Measurements from ENCODE around the gene MFRP. TPM values are rescaled to one million over a fixed set of nuclear protein-coding genes. Genes with fewer than 3 reads are reported as not detected.

Gene MFRP
- total RNA-seq, 2 experiments from 2014 or later, result not detected

GRCh38 chr11:119338318-119338890, 8.1 kb downstream of the MFRP start:
- Mint-ChIP-seq H3K9me3 (no peaks in the 10 kb centered on the region), H3K4me3 (no peak overlapping the region), H3K27me3 (peaks cover 35% of the 10 kb centered on the region), H3K27ac (no peak overlapping the region), H3K4me1 (peaks cover 60% of the 10 kb centered on the region), H3K36me3 (ENCODE audit: low read depth) (peaks cover 21% of the 10 kb centered on the region)
- ChIA-PET CTCF (interaction anchor here (0.5 to 6.7 kb wide), 44 partner anchors 9 to 1134 kb away, joined by 3 to 136 read pairs (median 4); partner anchors contain the start of genes CBL, NLRX1, USP2 and VPS11), POLR2A (interaction anchor here (0.8 to 2.5 kb wide), 9 partner anchors 12 to 272 kb away, joined by 3 to 17 read pairs (median 4); partner anchors contain the start of genes HMBS and NLRX1)
- DNase-seq, result peak; percentile 77

- ChIA-PET POLR2A (interaction anchor here (0.8 to 2.5 kb wide), 10 partner anchors 13 to 271 kb away, joined by 3 to 17 read pairs (median 4); partner anchors contain the start of genes HMBS and NLRX1), CTCF (interaction anchor here (0.5 to 6.7 kb wide), 44 partner anchors 8 to 1133 kb away, joined by 3 to 136 read pairs (median 4); partner anchors contain the start of genes CBL, NLRX1, USP2 and VPS11)
- no peak overlapping the region for H3K27ac Mint-ChIP-seq
- peaks cover 21% of the 10 kb centered on the region for H3K36me3 Mint-ChIP-seq (ENCODE audit: low read depth)
- H3K27me3 Mint-ChIP-seq, result peaks cover 31% of the 10 kb centered on the region
- H3K9me3 Mint-ChIP-seq, result no peaks in the 10 kb centered on the region
- H3K4me1 Mint-ChIP-seq, result peaks cover 66% of the 10 kb centered on the region
- DNase-seq, result no peak
- peak overlapping the region; percentile 21 for H3K4me3 Mint-ChIP-seq
These were observed 8.8 kb downstream of the MFRP start for GRCh38 chr11:119337581-119338317.

- Mint-ChIP-seq H3K4me1 (peaks cover 68% of the 10 kb centered on the region), H3K4me3 (peak overlapping the region; percentile 61), H3K27ac (peak overlapping the region; percentile 44), H3K36me3 (ENCODE audit: low read depth) (peaks cover 21% of the 10 kb centered on the region), H3K9me3 (no peaks in the 10 kb centered on the region), H3K27me3 (peaks cover 23% of the 10 kb centered on the region)
- ChIA-PET POLR2A (interaction anchor here (1.2 to 2.5 kb wide), 4 partner anchors 14 to 241 kb away, joined by 3 to 17 read pairs (median 5); partner anchors contain the start of gene NLRX1), CTCF (interaction anchor here (0.6 to 6.7 kb wide), 8 partner anchors 11 to 168 kb away, joined by 3 to 136 read pairs (median 16); partner anchors contain the start of genes CBL and NLRX1)
- no peak for DNase-seq
These were observed 9.6 kb downstream of the MFRP start for GRCh38 chr11:119336744-119337469.

GRCh38 chr11:119335655-119336543, 10.6 kb downstream of the MFRP start:
- Mint-ChIP-seq H3K4me3 (peak overlapping the region; percentile 100), H3K27me3 (peaks cover 15% of the 10 kb centered on the region), H3K9me3 (no peaks in the 10 kb centered on the region), H3K4me1 (peaks cover 64% of the 10 kb centered on the region), H3K27ac (peak overlapping the region; percentile 94), H3K36me3 (ENCODE audit: low read depth) (peaks cover 21% of the 10 kb centered on the region)
- ChIA-PET POLR2A (interaction anchor here (2.1 kb wide), 2 partner anchors 14 to 167 kb away, joined by 8 to 13 read pairs; partner anchors contain the start of gene NLRX1), CTCF (interaction anchor here (2.2 to 6.7 kb wide), 2 partner anchors 12 to 20 kb away, joined by 10 to 136 read pairs; no protein-coding TSS in a partner anchor)
- no peak for DNase-seq

GRCh38 chr11:119335091-119335654, 11.3 kb downstream of the MFRP start:
- peaks cover 21% of the 10 kb centered on the region for H3K36me3 Mint-ChIP-seq (ENCODE audit: low read depth)
- CTCF ChIA-PET, result interaction anchor here (1.1 to 6.7 kb wide), 5 partner anchors 12 to 46 kb away, joined by 4 to 136 read pairs (median 10); partner anchors contain the start of gene USP2
- peaks cover 62% of the 10 kb centered on the region for H3K4me1 Mint-ChIP-seq
- POLR2A ChIA-PET, result interaction anchor here (0.9 to 2.1 kb wide), 5 partner anchors 13 to 268 kb away, joined by 3 to 13 read pairs (median 6); partner anchors contain the start of genes CBL, NLRX1 and VPS11
- no peak for DNase-seq
- H3K9me3 Mint-ChIP-seq, result no peaks in the 10 kb centered on the region
- peaks cover 17% of the 10 kb centered on the region for H3K27me3 Mint-ChIP-seq
- H3K4me3 Mint-ChIP-seq, result peak overlapping the region; percentile 100
- H3K27ac Mint-ChIP-seq, result peak overlapping the region; percentile 94

- H3K27me3 Mint-ChIP-seq, result peaks cover 19% of the 10 kb centered on the region
- POLR2A ChIA-PET, result interaction anchor here (0.6 to 2.1 kb wide), 12 partner anchors 9 to 267 kb away, joined by 3 to 13 read pairs (median 4); partner anchors contain the start of genes C2CD2L, CBL, NLRX1 and VPS11
- H3K4me3 Mint-ChIP-seq, result peak within 1 kb of the TSS; percentile 100
- no peaks in the 10 kb centered on the region for H3K9me3 Mint-ChIP-seq
- CTCF ChIA-PET, result interaction anchor here (1.1 to 2.2 kb wide), 4 partner anchors 11 to 47 kb away, joined by 4 to 14 read pairs (median 9); partner anchors contain the start of gene USP2
- peaks cover 20% of the 10 kb centered on the region for H3K36me3 Mint-ChIP-seq (ENCODE audit: low read depth)
- H3K27ac Mint-ChIP-seq, result peak within 1 kb of the TSS; percentile 94
- H3K4me1 Mint-ChIP-seq, result peaks cover 60% of the 10 kb centered on the region
- peak; percentile 96 for DNase-seq
These were observed 12.2 kb downstream of the MFRP start, which contains the start of gene RNF26 for GRCh38 chr11:119334174-119334930. RNF26 (plus strand) TSS chr11:119334527; CDS start chr11:119335123, 596 bp downstream.

- CTCF ChIA-PET, result interaction anchor here (0.8 to 2.6 kb wide), 3 partner anchors 8 to 11 kb away, joined by 3 to 24 read pairs (median 4); no protein-coding TSS in a partner anchor
- peaks cover 15% of the 10 kb centered on the region for H3K36me3 Mint-ChIP-seq (ENCODE audit: low read depth)
- DNase-seq, result no peak
- H3K4me3 Mint-ChIP-seq, result no peak overlapping the region
- peaks cover 16% of the 10 kb centered on the region for H3K27me3 Mint-ChIP-seq
- no peaks in the 10 kb centered on the region for H3K9me3 Mint-ChIP-seq
- H3K4me1 Mint-ChIP-seq, result peaks cover 44% of the 10 kb centered on the region
- no peak overlapping the region for H3K27ac Mint-ChIP-seq
- POLR2A ChIA-PET, result interaction anchor here (1.3 kb wide), 1 partner anchor 11 kb away, joined by 7 read pairs; no protein-coding TSS in a partner anchor
These were observed 14.3 kb downstream of the MFRP start for GRCh38 chr11:119332111-119332765.

GRCh38 chr11:119330237-119330636, 16.3 kb downstream of the MFRP start:
- ChIA-PET CTCF (interaction anchor here (0.7 to 1.1 kb wide), 2 partner anchors 8 to 14 kb away, joined by 3 to 4 read pairs; no protein-coding TSS in a partner anchor), POLR2A (no interaction called here)
- Mint-ChIP-seq H3K9me3 (no peaks in the 10 kb centered on the region), H3K27me3 (peaks cover 16% of the 10 kb centered on the region), H3K27ac (no peak overlapping the region), H3K4me1 (peaks cover 24% of the 10 kb centered on the region), H3K4me3 (no peak overlapping the region), H3K36me3 (ENCODE audit: low read depth) (peaks cover 5% of the 10 kb centered on the region)
- DNase-seq, result no peak

- Mint-ChIP-seq H3K27ac (no peak overlapping the region), H3K36me3 (ENCODE audit: low read depth) (no peaks in the 10 kb centered on the region), H3K4me1 (peaks cover 16% of the 10 kb centered on the region), H3K27me3 (peaks cover 16% of the 10 kb centered on the region), H3K9me3 (no peaks in the 10 kb centered on the region), H3K4me3 (no peak overlapping the region)
- DNase-seq, result no peak
- ChIA-PET POLR2A (no interaction called here), CTCF (interaction anchor here (0.7 to 4.1 kb wide), 4 partner anchors 9 to 214 kb away, joined by 4 to 15 read pairs (median 6); no protein-coding TSS in a partner anchor)
These were observed 17.2 kb downstream of the MFRP start for GRCh38 chr11:119329320-119329719.

- H3K27ac Mint-ChIP-seq, result no peak overlapping the region
- H3K4me1 Mint-ChIP-seq, result peaks cover 30% of the 10 kb centered on the region
- POLR2A ChIA-PET, result interaction anchor here (0.9 to 1.9 kb wide), 4 partner anchors 10 to 229 kb away, joined by 3 to 6 read pairs (median 3); partner anchors contain the start of genes CBL and RNF26
- DNase-seq, result no peak
- H3K36me3 Mint-ChIP-seq (ENCODE audit: low read depth), result no peaks in the 10 kb centered on the region
- no peak overlapping the region for H3K4me3 Mint-ChIP-seq
- peaks cover 8% of the 10 kb centered on the region for H3K27me3 Mint-ChIP-seq
- no peaks in the 10 kb centered on the region for H3K9me3 Mint-ChIP-seq
- CTCF ChIA-PET, result interaction anchor here (0.6 to 10.8 kb wide), 25 partner anchors 8 to 544 kb away, joined by 3 to 136 read pairs (median 6); partner anchors contain the start of genes C1QTNF5, CBL, DPAGT1 and NLRX1
These were observed 22.3 kb downstream of the MFRP start for GRCh38 chr11:119324189-119324588.

Measured in activated CD4-positive, alpha-beta memory T cell treated with anti-CD3 and anti-CD28 coated beads, Interleukin-2, amount 10 ng/mL, durations not matched to agents 7 days and 5 days (primary cell).